Measurements from ENCODE around the gene LKAAEAR1.
A peak's percentile ranks its signal among the peaks of the same experiment; 100 is the strongest.
"Not testable (repeated sequence)": the region's sequence is repeated elsewhere in the genome, so short reads cannot be mapped to it uniquely, and the experiment has no call there.

Gene LKAAEAR1

GRCh38 chr20:64083804-64084684 is at the start of gene LKAAEAR1:
LKAAEAR1 (minus strand) TSS chr20:64084398; CDS start chr20:64084219, 179 bp downstream.
- H3K27ac ChIP-seq: peak within 1 kb of the TSS; percentile 71; the same call in 1 of the 2 replicates
- peak; percentile 58 for TF ChIP-seq CTCF (conservative IDR thresholded peaks at IDR 0.05)

GRCh38 chr20:64131406-64131805 is 47.2 kb upstream of the LKAAEAR1 start:
- TF ChIP-seq CTCF (conservative IDR thresholded peaks at IDR 0.05): peak; percentile 75
- no peak overlapping the region for H3K27ac ChIP-seq

- no peak for TF ChIP-seq CTCF (conservative IDR thresholded peaks at IDR 0.05)
- H3K27ac ChIP-seq: no peak overlapping the region
Observed at GRCh38 chr20:64130876-64131275, 46.7 kb upstream of the LKAAEAR1 start.

GRCh38 chr20:64130271-64130670 is 46.1 kb upstream of the LKAAEAR1 start:
- no peak for TF ChIP-seq CTCF (conservative IDR thresholded peaks at IDR 0.05)
- no peak overlapping the region for H3K27ac ChIP-seq

- no peak overlapping the region for H3K27ac ChIP-seq
- no peak for TF ChIP-seq CTCF (conservative IDR thresholded peaks at IDR 0.05)
Observed at GRCh38 chr20:64129146-64129782, 45.1 kb upstream of the LKAAEAR1 start.

- not testable (repeated sequence) for H3K27ac ChIP-seq
Observed at GRCh38 chr20:64123517-64123916, 39.3 kb upstream of the LKAAEAR1 start.

GRCh38 chr20:64122927-64123326 is 38.7 kb upstream of the LKAAEAR1 start:
- H3K27ac ChIP-seq: not testable (repeated sequence)

GRCh38 chr20:64121586-64121985 is 37.4 kb upstream of the LKAAEAR1 start:
- TF ChIP-seq CTCF (conservative IDR thresholded peaks at IDR 0.05): no peak
- no peak overlapping the region for H3K27ac ChIP-seq

Measured in VCaP (cell line).